CD4-positive, alpha-beta T cell treated with Interleukin-1 beta for 1 hour (primary cell): ENCODE measurements around the gene NOX5.

ENCODE experiments used
- DNase-seq, 2 donors: peaks; one replicate each; pipeline ENCODE4 v3.0.0-alpha.2; 2020 to 2022

The NOX5 gene

DNA sequence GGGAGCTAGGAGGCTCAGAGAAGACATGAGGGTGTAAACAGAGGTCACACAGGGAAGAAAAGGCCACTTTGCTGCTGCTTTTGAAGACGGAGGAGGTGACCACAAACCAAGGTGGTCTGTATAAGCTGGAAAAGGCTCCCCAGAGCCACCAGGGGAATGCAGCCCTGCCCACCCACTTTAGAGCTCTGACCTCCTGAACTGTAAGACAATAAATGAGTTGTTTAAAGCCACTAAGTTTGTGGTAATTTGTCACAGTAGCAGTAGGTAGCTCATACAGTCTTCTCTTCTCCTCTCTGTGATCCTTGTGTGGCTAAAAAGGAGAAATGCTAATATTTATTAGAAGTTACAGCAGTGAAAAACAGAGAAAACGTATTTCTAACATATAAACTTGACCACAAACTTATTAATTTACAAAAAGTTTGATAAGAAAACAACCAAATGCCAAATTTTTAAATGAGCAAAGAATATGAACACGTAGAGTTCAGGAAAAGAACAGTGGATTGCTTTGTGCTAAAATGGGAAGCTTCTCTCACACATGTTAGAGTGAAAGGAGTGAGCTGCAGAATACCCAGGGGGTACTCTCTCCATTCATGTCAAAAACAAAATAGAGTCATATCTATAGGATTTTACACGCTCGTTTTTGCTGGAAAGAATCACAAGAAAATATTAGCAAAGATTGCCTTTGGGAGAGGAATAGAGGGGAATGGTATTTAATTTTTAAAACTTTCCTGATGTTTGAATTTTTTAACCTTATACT is 71.0 kb downstream of the NOX5 start:
- no peak for DNase-seq

DNA sequence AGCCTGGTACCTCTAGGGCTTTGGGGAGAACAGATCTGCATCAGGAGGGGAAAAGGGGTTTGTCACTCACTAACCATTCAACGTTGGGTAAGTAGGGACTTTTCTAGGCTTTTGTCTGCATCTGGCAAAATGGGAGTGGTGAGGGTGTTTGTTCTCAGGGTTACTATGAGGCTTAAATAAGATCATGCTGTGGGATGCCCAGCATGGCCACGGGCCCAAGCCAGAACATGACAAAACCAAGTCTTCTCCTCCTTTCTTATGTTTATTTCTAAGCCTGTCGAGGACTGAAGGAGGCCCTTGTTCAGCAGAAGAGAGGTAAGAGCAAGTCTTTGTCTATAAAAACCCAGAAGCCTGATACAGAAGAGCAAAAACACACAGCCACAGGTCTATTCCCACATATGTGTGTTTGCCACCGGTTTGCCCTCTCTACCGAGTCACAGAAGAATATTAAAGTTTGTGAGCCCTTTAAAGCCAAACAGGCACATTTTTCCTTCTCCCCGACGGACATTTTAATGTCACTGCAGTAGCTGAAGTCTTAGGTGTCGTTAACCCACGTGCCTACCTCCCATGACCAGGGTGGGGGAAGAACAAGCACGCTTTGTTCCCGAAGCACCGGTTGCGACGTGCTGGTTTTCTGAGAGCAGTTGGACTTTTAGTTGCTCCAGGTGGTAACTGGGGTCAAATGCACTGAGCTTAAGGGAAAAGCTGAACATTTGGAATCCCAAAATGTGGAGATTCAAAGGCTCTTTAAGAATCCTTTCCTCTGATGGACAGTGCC is 72.1 kb downstream of the NOX5 start:
- DNase-seq, result no peak

DNA sequence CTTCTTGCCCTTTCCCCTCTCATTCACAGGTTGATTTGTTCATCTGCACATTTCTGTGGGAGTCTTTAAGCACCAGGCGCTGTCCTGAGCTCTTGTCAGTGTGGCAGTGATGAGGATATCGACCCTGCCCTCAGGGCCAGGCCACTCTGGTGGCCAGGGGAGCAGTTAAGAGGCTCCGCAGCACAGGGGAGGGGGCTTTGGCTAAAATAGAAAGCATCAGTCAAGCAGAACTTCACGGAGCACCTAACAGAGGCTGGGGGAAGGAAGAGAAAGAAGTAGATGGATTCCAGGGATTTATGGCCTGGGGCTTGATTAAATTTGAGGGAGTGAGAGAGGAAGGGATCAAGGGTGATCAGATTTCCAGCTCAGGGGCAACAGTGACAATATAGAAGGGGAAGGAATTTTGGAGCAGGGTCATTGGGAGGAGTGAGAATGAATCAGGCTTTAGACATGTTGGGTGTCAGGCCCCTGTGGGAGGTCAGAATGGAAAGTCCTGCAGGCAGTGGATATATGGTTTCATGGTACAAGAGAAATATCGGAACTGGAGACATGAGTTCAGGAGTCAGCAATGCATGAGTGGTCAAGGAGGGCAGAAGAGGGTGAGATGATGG is 73.0 kb downstream of the NOX5 start:
- DNase-seq, result no peak

DNA sequence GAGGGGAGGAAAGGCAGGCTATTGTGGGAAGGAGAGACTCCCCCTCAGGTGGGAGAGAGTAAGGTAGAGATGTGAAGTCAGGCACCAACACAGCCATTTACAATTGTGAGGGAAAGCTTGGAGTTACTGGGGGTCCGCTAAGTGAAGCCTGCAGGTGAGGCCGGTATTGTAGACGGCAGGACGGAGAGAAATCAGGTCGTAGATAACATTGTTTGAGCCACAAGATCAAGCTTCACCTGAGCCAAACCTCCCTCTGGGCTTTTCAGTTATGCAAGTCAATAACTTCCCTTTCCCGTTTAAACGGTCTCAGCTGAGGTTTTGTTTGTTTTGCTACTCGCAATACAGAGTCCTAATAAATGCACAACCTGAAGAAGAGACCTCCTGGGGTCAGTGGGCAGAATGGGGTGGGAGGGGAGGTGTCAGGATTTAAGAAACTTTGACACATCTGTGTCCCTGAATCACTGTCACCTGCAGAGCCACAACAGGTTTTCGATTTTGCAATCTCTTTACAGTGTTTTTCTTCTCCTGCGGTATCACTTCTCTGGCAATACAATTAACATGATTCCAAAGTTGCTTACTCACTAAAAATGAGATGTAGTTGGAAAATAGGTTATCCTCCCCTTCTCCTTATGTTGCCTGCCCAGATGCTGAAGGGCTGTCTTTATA is 73.9 kb downstream of the NOX5 start:
- DNase-seq, result no peak

- DNase-seq, result no peak
Observed at GRCh38 chr15:69089258-69089657, 74.8 kb downstream of the NOX5 start.

DNA sequence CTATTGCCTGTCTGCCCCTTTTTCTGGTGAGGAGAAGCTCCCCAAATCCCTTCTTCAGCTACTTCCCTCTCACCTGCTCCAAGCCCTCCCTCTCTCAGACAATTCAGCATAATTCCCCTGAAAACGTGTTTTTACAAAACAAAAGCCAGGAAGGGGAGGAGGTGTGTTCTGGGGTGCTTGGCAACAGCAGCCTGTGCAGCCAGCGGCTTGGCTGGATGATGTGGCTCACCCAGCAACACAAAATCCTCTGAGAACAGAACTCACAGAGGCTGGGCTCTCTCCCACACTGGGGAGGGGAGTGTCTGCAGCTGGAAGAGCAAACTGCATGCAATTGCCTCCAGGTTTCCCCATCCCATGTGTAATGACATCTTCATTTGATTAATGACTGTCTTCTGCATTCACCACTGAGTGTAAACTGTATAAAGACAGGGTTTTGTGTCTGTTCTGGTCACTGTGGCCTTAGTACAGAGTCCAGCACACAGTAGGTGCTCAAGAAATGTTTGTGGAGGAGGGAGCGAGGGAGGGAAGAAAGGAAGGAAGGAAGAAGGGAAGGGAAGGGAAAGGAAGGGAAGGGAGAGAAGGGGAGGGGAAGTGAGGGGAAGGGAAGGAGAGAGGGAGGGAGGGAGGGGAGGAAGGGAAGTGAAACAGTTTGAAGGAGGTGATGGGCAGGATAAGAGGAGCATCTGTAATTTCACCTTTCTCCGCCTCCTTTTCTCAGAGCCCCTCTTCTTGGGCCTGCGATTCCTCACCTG is 75.9 kb downstream of the NOX5 start:
- no peak for DNase-seq

- DNase-seq, result no peak
Observed at GRCh38 chr15:69091654-69092053, 77.2 kb downstream of the NOX5 start.

DNA sequence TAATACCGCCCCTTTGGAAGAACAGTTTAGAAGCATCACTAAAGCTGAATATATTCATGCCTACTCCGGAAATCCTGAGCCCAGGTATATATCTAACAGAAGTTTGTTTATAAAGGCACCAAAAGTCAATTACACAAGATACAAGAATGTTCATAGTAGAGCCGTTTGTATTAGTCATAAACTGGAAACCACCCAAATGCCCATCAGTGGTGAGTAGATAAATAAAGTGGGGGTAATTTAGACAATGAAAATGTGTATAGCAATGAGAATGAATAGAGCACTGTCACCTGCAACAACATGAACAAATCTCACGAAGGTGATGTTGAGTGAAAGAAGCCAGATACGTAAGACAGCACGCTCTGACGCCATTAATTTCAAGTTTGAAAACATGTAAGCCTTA is 77.7 kb downstream of the NOX5 start:
- no peak for DNase-seq

- peak in 1 of 2 donors; percentile 4 for DNase-seq
Observed at GRCh38 chr15:69093127-69093526, 78.6 kb downstream of the NOX5 start.

GRCh38 chr15:69093614-69094013 is 79.1 kb downstream of the NOX5 start:
- DNase-seq, result no peak

DNA sequence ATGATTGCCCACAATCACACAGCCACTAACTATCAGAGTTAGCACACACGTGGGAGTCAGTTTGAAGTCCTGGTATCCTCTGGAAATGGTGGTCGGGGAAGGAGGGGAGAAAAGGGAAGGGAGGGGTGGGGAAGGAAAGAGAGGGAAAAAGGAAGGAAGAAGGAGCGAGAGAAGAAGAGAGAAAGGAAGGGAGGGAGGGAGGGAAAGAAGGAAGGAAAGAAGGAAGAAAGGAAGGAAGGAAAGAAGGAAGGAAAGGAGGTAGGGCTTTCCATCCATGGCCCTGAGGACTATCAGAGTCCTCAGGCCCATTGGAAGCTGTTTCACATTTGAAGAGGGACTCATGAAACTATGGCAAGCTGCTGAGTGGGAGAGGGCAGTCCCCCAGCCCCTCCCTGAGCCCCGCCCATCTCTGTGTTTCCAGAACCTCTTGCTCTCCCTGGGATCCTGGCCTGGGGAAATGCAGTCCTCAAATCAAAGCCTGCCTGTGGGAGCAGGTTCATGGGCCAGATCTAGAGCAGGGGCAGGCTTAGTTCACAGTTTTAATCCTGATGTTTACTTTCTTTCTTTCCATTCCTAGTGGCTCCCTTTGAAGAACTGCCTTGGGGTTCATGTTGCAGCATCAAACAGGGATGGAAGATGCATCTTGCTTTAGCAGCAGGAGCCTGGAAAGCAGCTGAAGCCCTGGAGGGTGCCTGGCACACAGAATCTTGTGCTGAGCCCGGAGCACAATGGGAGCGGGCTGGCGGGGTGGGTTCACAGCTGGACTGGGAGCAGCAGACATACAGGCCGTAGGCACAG is 79.8 kb downstream of the NOX5 start:
- DNase-seq, result no peak

GRCh38 chr15:69095274-69095673 is 80.8 kb downstream of the NOX5 start:
- no peak for DNase-seq

GRCh38 chr15:69096196-69096595 is 81.7 kb downstream of the NOX5 start:
- DNase-seq, result no peak

DNA sequence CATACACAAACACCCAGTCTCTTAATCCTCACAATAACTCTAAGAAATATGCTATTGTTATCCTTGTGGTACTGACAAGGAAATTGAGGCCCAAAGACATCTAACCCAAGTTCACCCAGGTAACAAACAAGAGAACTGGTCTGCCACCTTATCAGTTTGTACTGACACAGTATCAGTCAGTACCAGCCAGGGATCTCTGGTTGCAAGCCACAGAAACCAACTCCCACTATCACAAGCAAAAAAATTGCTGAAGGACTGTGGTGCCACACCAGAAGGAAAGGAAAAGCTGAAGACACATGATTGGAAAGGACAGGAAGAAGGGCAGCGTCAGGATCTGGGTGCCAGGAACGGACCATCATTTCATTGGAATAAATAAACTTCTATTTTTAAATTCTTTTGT is 82.1 kb downstream of the NOX5 start:
- no peak for DNase-seq

GRCh38 chr15:69098771-69099170 is 84.3 kb downstream of the NOX5 start:
- DNase-seq, result no peak

DNA sequence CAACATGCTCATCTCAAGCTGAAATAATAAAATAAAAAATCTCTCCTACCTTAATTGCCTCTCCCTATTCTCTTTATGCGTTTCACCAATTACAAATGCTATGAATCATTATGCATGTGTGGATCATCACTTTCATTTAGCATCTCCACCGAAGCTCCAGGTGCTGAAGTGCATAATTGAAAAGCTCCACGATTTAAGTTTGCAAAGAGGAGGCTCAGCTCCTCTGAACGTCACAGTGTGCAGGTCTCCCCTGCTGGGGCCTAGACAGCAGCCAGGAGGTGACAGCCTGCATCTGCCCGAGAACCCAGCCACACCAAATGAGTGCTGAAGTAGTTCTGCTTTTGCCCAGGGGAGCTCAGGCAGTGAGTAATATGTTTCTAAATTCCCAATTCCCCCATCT is 85.4 kb downstream of the NOX5 start:
- no peak for DNase-seq

DNA sequence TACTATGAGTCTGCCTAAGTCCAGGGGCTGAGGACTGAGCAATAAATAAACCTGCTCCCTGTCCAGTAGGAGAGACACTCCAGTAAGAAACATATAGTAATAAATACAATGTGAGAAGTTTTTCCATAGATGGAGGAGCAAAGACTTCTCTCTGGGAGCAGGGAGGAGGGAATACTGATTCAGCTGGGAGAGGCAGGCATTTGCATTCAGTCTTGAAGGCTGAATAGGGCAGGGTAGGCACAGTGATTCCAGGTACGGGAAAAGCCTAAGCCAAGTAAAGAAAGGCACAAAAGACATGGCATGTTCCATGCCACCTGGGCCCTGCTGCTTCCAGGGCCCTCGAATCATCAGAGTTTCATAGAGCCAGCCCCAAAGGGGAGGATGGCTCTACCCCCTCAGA is 86.3 kb downstream of the NOX5 start:
- no peak for DNase-seq

- peak in 1 of 2 donors; percentile 6 for DNase-seq
Observed at GRCh38 chr15:69104050-69104750, 89.7 kb downstream of the NOX5 start.

DNA sequence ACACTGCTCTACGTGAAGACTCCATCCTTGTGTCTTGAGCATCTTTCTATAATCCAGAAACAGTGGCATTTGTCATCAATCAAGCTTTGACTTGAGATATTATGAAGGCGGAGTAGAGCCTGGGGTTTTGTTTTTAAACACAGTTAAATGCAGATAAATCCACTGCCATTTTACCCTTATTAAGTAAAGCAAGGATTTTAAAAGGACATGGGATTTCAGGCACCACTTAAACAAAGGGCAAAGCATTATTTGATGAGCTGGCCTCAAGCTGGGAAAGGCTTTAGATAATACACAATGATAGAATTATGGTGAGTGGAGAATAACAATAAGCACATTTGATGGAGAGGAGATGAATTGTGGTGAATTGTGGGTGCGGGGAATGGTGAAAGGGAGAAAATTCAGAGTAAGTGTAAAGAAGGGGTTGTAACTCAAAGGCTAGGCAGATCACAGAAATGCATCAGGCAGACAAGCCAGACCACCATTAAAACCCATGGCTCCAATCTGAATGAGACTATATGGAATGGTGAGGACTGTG is 91.0 kb downstream of the NOX5 start:
- DNase-seq, result no peak

DNA sequence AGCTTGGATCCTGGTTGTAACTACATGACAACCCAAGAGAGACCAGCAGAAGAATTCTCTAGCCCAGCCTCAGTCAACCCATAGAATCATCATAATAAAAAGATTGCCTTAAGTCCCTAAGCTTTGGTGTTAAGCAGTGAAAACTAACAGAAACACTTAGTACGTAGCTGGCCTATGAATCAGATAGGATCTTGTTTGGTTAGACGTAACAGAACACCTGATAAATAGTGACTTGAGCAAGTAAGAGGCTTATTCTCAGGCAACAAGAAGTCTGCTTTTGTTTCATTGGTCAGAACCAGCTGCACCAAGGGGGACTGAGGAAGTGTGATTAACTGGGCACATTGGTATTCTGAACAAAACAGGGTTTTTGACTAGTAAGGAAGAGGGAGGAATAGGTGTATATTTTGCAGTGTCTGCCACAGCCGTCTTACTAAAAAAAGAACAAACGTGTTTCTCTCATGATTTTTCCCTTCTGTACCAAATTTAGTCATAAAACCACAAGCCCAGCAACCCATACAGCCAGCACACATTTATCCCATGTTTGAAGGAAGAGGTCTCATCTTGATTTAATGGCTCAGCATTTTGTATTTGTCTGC is 92.6 kb downstream of the NOX5 start:
- DNase-seq, result no peak
